ENCODE data around the gene FAM20B. TPM values are rescaled to one million over a fixed set of nuclear protein-coding genes. Genes with fewer than 3 reads are reported as not detected.

The FAM20B gene
- total and polyA plus RNA-seq, 2 of the 13 experiments (the other 11 are each of a cell fraction or from before 2014, with no cell fraction given): 13.8 to 26.9 TPM

DNA sequence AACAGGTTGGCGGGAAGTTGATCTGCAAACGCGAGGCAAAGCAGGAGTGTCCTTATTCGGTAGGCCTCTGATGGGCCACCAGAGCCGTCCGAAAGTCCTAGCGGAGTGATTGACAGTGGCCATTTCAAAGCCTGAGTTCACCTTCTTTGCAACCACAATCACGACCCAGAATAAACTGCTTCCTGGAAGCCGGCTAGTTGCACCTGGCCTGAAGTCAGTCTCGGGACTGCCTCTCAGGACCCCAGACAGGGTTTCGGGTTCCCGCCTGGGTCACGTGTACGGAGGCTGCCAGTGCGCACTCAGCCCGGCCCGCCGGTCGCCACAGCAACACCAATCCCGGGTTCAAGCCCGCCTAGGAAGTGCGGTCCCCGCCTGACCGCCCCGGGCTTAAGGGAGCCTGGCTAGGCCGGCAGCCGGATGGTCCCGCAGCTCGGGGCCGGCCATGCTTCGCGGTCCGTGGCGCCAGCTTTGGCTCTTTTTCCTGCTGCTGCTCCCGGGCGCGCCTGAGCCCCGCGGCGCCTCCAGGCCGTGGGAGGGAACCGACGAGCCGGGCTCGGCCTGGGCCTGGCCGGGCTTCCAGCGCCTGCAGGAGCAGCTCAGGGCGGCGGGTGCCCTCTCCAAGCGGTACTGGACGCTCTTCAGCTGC lies 56.1 kb downstream of the FAM20B start, which contains the start of gene TOR3A (continued):
- TF ChIP-seq, protein P1, sequence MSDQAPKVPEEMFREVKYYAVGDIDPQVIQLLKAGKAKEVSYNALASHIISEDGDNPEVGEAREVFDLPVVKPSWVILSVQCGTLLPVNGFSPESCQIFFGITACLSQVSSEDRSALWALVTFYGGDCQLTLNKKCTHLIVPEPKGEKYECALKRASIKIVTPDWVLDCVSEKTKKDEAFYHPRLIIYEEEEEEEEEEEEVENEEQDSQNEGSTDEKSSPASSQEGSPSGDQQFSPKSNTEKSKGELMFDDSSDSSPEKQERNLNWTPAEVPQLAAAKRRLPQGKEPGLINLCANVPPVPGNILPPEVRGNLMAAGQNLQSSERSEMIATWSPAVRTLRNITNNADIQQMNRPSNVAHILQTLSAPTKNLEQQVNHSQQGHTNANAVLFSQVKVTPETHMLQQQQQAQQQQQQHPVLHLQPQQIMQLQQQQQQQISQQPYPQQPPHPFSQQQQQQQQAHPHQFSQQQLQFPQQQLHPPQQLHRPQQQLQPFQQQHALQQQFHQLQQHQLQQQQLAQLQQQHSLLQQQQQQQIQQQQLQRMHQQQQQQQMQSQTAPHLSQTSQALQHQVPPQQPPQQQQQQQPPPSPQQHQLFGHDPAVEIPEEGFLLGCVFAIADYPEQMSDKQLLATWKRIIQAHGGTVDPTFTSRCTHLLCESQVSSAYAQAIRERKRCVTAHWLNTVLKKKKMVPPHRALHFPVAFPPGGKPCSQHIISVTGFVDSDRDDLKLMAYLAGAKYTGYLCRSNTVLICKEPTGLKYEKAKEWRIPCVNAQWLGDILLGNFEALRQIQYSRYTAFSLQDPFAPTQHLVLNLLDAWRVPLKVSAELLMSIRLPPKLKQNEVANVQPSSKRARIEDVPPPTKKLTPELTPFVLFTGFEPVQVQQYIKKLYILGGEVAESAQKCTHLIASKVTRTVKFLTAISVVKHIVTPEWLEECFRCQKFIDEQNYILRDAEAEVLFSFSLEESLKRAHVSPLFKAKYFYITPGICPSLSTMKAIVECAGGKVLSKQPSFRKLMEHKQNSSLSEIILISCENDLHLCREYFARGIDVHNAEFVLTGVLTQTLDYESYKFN (CRISPR knock-in tag; conservative IDR thresholded peaks at IDR 0.05): peak; percentile 42
- TF ChIP-seq PHF8 (CRISPR knock-in tag; IDR thresholded peaks at IDR 0.05) (peak; percentile 74; the same call in 1 of the 2 replicates), SNAPC2 (CRISPR knock-in tag; IDR thresholded peaks at IDR 0.05) (peak; percentile 56; the same call in 1 of the 2 replicates), ZNF605 (CRISPR knock-in tag; IDR thresholded peaks at IDR 0.05) (peak; percentile 25; the same call in 1 of the 2 replicates), ZNF121 (CRISPR knock-in tag; IDR thresholded peaks at IDR 0.05) (peak; percentile 63), ZNF256 (CRISPR knock-in tag; conservative IDR thresholded peaks at IDR 0.05) (peak; percentile 43), KAT8 (CRISPR knock-in tag; IDR thresholded peaks at IDR 0.05) (peak; percentile 57; the same call in 1 of the 2 replicates), STAG1 (CRISPR knock-in tag; IDR thresholded peaks at IDR 0.05) (peak; percentile 14), DNMT3B (CRISPR knock-in tag; conservative IDR thresholded peaks at IDR 0.05) (no peak)
- TF ChIP-seq, protein P2, sequence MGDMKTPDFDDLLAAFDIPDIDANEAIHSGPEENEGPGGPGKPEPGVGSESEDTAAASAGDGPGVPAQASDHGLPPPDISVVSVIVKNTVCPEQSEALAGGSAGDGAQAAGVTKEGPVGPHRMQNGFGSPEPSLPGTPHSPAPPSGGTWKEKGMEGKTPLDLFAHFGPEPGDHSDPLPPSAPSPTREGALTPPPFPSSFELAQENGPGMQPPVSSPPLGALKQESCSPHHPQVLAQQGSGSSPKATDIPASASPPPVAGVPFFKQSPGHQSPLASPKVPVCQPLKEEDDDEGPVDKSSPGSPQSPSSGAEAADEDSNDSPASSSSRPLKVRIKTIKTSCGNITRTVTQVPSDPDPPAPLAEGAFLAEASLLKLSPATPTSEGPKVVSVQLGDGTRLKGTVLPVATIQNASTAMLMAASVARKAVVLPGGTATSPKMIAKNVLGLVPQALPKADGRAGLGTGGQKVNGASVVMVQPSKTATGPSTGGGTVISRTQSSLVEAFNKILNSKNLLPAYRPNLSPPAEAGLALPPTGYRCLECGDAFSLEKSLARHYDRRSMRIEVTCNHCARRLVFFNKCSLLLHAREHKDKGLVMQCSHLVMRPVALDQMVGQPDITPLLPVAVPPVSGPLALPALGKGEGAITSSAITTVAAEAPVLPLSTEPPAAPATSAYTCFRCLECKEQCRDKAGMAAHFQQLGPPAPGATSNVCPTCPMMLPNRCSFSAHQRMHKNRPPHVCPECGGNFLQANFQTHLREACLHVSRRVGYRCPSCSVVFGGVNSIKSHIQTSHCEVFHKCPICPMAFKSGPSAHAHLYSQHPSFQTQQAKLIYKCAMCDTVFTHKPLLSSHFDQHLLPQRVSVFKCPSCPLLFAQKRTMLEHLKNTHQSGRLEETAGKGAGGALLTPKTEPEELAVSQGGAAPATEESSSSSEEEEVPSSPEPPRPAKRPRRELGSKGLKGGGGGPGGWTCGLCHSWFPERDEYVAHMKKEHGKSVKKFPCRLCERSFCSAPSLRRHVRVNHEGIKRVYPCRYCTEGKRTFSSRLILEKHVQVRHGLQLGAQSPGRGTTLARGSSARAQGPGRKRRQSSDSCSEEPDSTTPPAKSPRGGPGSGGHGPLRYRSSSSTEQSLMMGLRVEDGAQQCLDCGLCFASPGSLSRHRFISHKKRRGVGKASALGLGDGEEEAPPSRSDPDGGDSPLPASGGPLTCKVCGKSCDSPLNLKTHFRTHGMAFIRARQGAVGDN (CRISPR knock-in tag; IDR thresholded peaks at IDR 0.05): peak; percentile 88
- TF ChIP-seq, protein P3, sequence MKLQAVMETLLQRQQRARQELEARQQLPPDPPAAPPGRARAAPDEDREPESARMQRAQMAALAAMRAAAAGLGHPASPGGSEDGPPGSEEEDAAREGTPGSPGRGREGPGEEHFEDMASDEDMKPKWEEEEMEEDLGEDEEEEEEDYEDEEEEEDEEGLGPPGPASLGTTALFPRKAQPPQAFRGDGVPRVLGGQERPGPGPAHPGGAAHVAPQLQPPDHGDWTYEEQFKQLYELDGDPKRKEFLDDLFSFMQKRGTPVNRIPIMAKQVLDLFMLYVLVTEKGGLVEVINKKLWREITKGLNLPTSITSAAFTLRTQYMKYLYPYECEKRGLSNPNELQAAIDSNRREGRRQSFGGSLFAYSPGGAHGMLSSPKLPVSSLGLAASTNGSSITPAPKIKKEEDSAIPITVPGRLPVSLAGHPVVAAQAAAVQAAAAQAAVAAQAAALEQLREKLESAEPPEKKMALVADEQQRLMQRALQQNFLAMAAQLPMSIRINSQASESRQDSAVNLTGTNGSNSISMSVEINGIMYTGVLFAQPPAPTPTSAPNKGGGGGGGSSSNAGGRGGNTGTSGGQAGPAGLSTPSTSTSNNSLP (IDR thresholded peaks at IDR 0.05; ENCODE audit: low read depth, low read length): no peak
- TF ChIP-seq, protein P4, sequence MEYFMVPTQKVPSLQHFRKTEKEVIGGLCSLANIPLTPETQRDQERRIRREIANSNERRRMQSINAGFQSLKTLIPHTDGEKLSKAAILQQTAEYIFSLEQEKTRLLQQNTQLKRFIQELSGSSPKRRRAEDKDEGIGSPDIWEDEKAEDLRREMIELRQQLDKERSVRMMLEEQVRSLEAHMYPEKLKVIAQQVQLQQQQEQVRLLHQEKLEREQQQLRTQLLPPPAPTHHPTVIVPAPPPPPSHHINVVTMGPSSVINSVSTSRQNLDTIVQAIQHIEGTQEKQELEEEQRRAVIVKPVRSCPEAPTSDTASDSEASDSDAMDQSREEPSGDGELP (IDR thresholded peaks at IDR 0.05; ENCODE audit: borderline replicate concordance, low read depth): peak; percentile 23; the same call in 1 of the 2 replicates
- TF ChIP-seq, protein P5, sequence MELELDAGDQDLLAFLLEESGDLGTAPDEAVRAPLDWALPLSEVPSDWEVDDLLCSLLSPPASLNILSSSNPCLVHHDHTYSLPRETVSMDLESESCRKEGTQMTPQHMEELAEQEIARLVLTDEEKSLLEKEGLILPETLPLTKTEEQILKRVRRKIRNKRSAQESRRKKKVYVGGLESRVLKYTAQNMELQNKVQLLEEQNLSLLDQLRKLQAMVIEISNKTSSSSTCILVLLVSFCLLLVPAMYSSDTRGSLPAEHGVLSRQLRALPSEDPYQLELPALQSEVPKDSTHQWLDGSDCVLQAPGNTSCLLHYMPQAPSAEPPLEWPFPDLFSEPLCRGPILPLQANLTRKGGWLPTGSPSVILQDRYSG (CRISPR knock-in tag; IDR thresholded peaks at IDR 0.05): no peak
